ENCODE results near the gene ZNF644.

Gene ZNF644

GRCh38 chr1:91020967-91021685 lies 709 bp downstream of the ZNF644 start:
- peak; percentile 86 for DNase-seq

DNA sequence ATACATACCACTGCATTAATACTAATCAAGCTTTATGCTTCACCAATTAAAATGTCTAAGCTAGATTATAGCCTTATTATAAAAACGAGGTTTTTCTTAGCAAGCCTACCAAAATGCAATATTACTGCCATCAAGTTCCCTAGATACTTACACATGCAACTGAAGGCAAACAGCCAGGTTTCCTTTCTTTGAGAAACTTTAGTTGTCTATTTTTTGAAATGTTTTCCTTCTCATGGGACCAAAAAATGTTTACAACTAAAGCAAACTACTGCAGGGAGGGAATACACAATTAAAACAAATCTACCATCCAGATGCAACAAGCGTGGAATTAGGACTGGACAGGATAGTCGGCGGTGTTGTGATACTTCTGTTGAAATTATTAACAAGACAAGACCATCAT lies 1.3 kb downstream of the ZNF644 start:
- DNase-seq: no peak

DNA sequence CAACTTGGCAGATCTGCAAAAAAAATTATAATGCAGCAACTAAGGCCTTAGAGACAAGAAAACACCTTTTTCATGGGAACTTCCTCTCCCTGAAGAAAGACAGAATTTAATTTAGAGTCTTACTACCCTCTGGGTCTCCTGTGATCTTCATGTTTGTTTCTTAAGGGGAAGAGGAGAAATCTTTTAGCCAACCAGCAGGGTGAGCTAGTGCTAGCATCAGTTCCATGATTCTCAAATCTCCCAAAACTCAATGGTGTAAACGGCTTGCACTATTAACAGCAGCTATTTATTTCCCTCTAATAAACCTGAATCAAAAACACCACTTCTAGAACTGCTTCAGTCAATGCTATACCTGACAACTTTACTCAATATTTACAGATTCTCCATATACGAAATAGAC lies 3.8 kb downstream of the ZNF644 start:
- peak; percentile 47 for DNase-seq

GRCh38 chr1:91015794-91016550 lies 5.9 kb downstream of the ZNF644 start:
- no peak for DNase-seq

DNA sequence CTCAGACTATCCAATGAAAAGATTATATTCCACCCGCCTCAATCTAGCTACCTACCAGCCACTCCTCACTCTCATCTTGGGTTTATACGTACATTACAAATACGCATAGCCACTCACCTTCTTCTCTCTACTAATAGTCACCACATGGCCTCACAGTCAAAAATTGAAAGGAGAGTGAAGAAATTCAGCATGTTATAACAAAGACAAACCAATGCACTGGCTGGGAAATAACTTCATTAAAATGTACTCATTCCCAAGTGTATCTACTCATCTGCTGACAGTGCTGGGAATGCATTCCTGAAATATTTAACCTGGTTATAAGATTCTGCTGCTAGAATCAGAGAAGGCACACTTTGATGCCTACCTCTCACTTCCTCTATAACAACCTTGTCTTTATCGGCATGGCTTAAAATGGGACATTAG lies 6.5 kb downstream of the ZNF644 start:
- DNase-seq: no peak

- no peak for DNase-seq
These were observed 7.4 kb downstream of the ZNF644 start for GRCh38 chr1:91014475-91014874.

DNA sequence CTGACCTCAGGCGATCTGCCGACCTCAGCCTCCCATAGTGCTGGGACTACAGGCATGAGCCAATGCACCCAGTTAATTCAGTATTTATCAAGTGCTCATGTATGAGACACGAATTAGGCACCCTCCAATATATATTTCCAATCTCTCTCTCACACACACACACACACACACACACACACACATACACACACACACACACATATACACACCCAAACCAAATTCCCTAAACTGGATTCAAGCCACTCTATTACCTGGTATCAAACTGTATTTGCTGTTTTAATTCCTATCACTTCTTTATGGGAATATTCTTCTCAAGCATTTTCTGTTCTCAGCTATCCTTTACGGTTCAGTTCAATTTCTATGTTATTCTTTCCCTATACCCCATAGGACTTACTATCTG lies 8.5 kb downstream of the ZNF644 start:
- DNase-seq: no peak

DNA sequence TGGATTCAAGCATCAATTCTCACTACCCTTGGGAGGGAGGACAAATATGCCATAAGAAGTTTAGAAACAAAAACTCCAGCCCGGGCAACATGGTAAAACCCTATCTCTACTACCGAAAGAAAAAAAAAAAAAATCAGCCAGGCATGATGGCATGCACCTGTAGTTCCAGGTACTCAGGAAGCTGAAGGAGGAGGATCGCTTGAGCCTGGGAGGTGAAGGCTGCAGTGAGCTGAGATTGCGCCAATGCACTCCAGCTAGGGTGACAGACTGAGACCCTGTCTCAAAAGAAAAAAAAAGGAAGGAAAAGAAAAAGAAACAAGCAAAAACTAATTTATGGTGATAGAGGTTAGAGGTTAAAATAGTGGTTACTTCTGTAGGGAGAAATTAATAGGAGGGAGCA lies 9.6 kb downstream of the ZNF644 start:
- DNase-seq: no peak

DNA sequence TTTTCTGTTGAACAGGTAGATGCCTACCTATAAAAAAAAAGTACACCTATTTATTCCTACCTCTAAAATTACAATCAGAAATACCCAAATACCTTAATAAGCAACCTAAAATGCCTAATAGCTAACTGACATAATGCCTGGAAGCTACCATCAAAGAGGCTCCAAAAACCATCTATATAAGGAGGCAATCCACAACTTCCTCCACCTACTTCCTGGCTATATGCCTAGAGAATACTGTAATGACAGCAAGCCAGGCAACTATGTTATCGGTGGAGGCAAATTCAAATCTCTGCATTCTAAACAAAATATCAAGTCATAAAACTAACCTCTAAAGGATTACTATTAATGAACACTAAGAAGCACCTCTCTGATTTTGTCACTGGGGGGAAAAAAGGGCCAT lies 10.1 kb downstream of the ZNF644 start:
- DNase-seq: no peak

- DNase-seq: no peak
These were observed 14.0 kb downstream of the ZNF644 start for GRCh38 chr1:91007827-91008226.

GRCh38 chr1:91007092-91007491 lies 14.7 kb downstream of the ZNF644 start:
- no peak for DNase-seq

DNA sequence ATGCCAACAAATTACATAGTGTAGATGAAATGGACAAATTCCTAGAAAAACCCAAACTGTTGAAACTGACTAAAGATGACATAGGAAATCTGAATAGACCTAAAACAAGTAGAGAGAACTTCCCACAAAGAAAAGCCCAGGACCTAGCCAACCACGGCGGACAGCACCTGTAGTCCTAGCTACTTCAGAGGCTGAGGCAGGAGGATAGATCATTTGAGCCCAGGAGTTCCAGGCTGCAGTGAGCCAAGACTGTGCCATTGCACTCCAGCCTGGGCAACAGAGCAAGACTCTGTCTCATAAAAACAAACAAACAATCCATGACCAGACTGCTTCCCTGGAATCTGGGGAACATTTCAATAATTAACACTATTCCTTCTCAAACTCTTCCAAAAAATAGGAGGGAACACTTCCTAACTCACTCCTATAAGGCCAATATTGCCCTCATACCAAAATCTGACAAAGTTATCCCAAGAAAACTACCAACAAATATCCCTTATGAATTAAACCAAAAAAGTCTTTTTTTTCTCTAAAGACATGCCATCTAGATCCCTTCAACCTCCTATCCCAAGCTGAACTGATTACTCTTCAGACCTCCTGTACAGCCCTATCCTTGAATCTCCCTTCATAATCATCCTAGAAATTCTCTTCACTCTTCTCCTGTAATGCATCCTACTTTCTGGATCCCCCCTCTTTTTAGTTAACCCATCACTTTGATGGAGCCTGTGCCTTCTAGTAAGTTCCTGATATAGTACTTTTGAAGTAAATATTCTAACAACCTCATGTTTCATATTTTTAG lies 15.5 kb downstream of the ZNF644 start:
- no peak for DNase-seq

- no peak for DNase-seq
These were observed 16.6 kb downstream of the ZNF644 start for GRCh38 chr1:91005285-91005684.

DNA sequence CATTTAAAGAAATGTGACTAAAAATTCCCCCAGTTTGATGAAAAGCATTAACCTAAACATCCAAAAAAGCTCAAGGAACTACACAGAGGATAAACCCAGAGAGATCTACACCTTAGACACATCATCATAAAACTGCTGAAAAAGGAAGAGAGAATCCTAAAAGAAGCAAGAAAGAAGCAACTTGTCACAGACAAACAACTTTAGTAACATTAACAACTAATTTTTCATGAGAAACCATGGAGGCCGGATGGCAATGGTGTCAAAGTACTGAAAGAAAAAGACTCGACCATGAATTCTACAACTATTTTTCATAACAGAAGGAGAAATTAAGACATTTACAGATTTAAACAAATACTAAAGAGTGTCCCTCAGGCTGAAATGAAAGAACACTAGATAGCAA lies 17.7 kb downstream of the ZNF644 start:
- no peak for DNase-seq

- DNase-seq: no peak
These were observed 25.0 kb downstream of the ZNF644 start for GRCh38 chr1:90996742-90997413.

- no peak for DNase-seq
These were observed 26.4 kb downstream of the ZNF644 start for GRCh38 chr1:90995311-90995894.

- no peak for DNase-seq
These were observed 27.4 kb downstream of the ZNF644 start for GRCh38 chr1:90994461-90994860.

DNA sequence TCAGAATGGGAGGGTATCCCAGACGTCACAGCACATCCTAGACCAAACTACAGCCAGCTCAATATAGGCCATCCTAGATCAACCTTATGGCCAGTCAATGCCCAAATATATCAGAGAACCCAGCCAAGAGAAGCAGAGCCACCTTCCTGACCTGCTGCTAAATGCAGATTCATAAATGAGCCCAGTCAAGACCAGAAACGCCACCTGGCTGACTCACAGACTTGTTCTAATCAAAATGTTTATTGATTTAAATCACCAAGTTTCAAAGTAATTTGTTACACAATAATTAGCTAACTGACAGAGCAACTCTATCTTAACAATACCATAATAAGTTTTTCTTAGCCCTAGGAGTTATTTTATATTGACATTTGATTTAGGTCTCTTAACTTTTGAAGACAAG lies 28.6 kb downstream of the ZNF644 start:
- DNase-seq: no peak

GRCh38 chr1:90990779-90991178 lies 31.1 kb downstream of the ZNF644 start:
- DNase-seq: no peak

DNA sequence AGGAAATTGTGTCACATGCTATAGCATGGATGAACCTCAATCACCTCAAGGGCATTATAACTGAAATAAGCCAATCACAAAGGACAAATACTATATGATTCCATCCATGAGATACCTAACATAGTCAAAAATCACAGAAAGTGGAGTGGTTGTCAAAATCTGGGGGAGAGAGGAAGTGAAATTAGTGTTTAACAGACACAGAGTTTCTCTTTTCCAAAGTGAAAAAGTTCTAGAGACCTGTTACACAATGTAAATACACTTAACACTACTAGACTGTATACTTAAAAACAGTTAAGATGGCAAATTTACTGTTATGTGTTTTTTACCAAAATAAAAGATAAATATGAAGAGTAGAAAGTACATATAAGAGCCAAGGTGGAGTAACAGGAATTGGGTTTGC lies 31.8 kb downstream of the ZNF644 start:
- no peak for DNase-seq

- DNase-seq: no peak
These were observed 32.5 kb downstream of the ZNF644 start for GRCh38 chr1:90989302-90989701.

DNA sequence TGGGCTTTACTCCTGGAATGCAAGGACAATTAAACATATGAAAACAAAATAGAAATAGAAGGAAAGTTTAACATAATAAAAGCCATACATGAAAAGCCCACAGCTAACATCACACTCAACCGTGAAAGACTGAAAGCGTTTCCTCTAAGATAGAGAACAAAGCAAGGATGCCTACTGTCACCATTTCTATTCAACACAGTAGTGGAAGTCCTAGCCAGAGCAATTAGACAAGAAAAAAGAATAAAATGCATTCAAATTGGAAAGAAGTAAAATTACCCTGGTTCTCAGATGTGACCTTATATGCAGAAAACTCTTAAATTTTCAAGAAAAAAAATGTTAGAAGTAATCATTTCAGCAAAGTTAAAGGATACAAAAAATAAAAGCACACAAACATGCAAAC lies 34.0 kb downstream of the ZNF644 start:
- no peak for DNase-seq

DNA sequence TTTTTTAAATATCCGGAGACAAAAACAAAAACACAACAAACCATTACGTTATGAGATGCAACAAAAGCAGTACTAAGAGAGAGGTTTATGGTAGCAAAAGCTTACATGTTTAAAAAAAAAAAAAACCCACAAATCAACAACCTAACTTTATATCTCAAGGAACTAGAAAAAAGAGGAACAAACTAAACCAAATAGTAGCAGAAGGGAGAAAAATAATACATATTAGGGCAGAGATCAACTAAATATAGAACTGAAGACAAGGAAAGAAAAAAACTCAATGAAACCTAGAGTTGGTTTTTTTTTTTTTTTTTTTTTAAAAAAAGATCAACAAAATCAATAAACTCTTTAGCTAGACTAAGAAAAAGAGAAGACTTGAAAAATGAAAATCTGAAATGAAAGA lies 34.9 kb downstream of the ZNF644 start:
- no peak for DNase-seq

Data from CD4-positive, alpha-beta T cell treated with Interleukin-17A for 1 hour (primary cell).